ENCODE results near the gene C15orf62.

C15orf62 gene

GRCh38 chr15:40756938-40757337, 12.8 kb upstream of the C15orf62 start:
- no peak for DNase-seq

GRCh38 chr15:40759961-40760360, 9.8 kb upstream of the C15orf62 start:
- DNase-seq, result no peak

- peak; percentile 26 to 45 for DNase-seq
Observed at GRCh38 chr15:40762919-40763800, 6.6 kb upstream of the C15orf62 start.

- DNase-seq, result peak; percentile 63 to 72
Observed at GRCh38 chr15:40763801-40764628, 5.8 kb upstream of the C15orf62 start, which contains the start of gene GCHFR. Gene GCHFR, plus strand, starts transcription at chr15:40764068. Its CDS starts 113 bp downstream, at chr15:40764181.

GRCh38 chr15:40764629-40765103, 5.1 kb upstream of the C15orf62 start:
- no peak for DNase-seq

GRCh38 chr15:40766194-40766815, 3.5 kb upstream of the C15orf62 start:
- no peak for DNase-seq

GRCh38 chr15:40766906-40767837, 2.6 kb upstream of the C15orf62 start:
- DNase-seq, result no peak

GRCh38 chr15:40767838-40768500, 1.8 kb upstream of the C15orf62 start:
- DNase-seq, result no peak

- no peak for DNase-seq
Observed at GRCh38 chr15:40768521-40769273, 1.1 kb upstream of the C15orf62 start.

GRCh38 chr15:40770147-40770721, 454 bp downstream of the C15orf62 start:
- no peak for DNase-seq

- no peak for DNase-seq
Observed at GRCh38 chr15:40771242-40771641, 1.5 kb downstream of the C15orf62 start.

- no peak for DNase-seq
Observed at GRCh38 chr15:40772014-40772413, 2.2 kb downstream of the C15orf62 start.

- DNase-seq, result no peak
Observed at GRCh38 chr15:40773496-40773895, 3.7 kb downstream of the C15orf62 start.

GRCh38 chr15:40773902-40774301, 4.1 kb downstream of the C15orf62 start:
- DNase-seq, result no peak

GRCh38 chr15:40775007-40775406, 5.2 kb downstream of the C15orf62 start:
- DNase-seq, result no peak

GRCh38 chr15:40775740-40776536, 6.2 kb downstream of the C15orf62 start:
- no peak for DNase-seq

- DNase-seq, result peak; percentile 58 to 66
Observed at GRCh38 chr15:40776537-40777141, 6.9 kb downstream of the C15orf62 start.

GRCh38 chr15:40782609-40783227, 12.9 kb downstream of the C15orf62 start:
- DNase-seq, result peak; percentile 77 to 82
